Activated naive CD4-positive, alpha-beta T cell treated with anti-CD3 and anti-CD28 coated beads for 36 hours (primary cell): ENCODE results near the gene REG4. TPM values are rescaled to one million over a fixed set of nuclear protein-coding genes. Genes with fewer than 3 reads are reported as not detected.

ENCODE experiments used
- CTCF ChIA-PET: fragments of 350-600 bp; sonication (Branson Sonifier 250); formaldehyde crosslinking; loops from one replicate; lab custom pipeline; 2021; ENCODE audit warnings: antibody characterized with exemption; lab: Charles Lee
- DNase-seq: peaks from one replicate; pipeline ENCODE4 v3.0.0-alpha.2; 2020
- H3K27ac Mint-ChIP-seq: one replicate; pipeline ENCODE4 v1.8.0; 2021; ENCODE audit warnings: mild to moderate bottlenecking, mixed read lengths
- H3K27me3 Mint-ChIP-seq: one replicate; pipeline ENCODE4 v1.8.0; 2021; ENCODE audit warnings: low read depth, mixed read lengths
- H3K36me3 Mint-ChIP-seq: one replicate; pipeline ENCODE4 v1.8.0; 2021; ENCODE audit warnings: low read depth, mixed read lengths
- H3K4me1 Mint-ChIP-seq: one replicate; pipeline ENCODE4 v1.8.0; 2021; ENCODE audit warnings: low read depth, mixed read lengths
- H3K4me3 Mint-ChIP-seq: one replicate; pipeline ENCODE4 v1.8.0; 2021; ENCODE audit warnings: mild to moderate bottlenecking, moderate library complexity, mixed read lengths
- H3K9me3 Mint-ChIP-seq: one replicate; pipeline ENCODE4 v1.8.0; 2021; ENCODE audit warnings: mixed read lengths
- intact Hi-C: fragments of 100-400 bp; cut with micrococcal nuclease; formaldehyde crosslinking; loops from one replicate; pipeline ENCODE4 v1.15.1; 2023
- total RNA-seq, 2 experiments: library from RNA; stranded (reverse); gene quantifications; one replicate each; pipeline ENCODE4 v1.2.3, GENCODE V29; 2021

Gene REG4
- total RNA-seq, 2 experiments from 2014 or later = 0.64 to 1.0 TPM

DNA sequence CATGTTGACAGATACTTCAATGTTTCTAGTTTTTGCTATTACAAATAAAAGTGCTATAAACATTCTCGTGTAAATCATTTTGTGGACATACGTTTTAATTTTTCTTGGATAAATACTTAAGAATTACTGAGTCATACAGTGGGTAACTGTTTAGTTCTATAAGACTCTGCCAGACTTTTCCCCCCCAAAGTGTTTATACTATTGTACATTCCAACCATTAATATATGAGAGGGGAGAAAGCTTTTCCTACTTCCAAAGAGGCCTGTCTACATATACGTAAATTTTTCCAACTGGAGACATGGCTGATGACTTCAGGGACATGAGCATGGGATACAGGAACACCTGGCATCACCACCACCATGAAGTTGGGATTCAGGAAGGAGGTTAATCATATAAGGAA lies 17.0 kb upstream of the REG4 start:
- no peaks in the 10 kb centered on the region for H3K4me1 Mint-ChIP-seq
- intact Hi-C loops = no loop called here
- DNase-seq = no peak
- peaks cover 2% of the 10 kb centered on the region for H3K9me3 Mint-ChIP-seq
- no peak overlapping the region for H3K4me3 Mint-ChIP-seq
- no peaks in the 10 kb centered on the region for H3K36me3 Mint-ChIP-seq
- no peak overlapping the region for H3K27ac Mint-ChIP-seq
- H3K27me3 Mint-ChIP-seq = peaks cover 7% of the 10 kb centered on the region
- CTCF ChIA-PET = interaction anchor here (3.2 kb wide), 1 partner anchor 19 kb away, joined by 8 read pairs; no protein-coding TSS in a partner anchor

DNA sequence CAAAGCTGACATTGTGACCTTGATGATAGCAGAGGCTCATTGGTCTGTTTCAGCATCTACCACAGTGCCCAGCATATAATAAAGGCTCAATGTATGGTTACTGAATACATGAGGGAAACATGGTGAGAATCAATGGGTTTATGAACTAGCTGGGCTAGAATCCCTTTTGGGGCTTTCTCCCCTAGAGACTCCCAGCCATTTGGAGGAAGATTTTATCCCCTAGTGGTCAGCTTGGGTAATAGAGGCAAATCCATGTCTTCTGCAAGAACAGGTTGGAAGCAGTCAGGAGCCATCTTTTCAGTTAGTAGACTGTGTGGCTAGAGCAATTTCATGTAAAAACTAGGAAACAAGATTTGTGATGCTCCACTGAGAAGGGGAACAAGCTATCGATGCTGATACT lies 15.8 kb upstream of the REG4 start:
- no peaks in the 10 kb centered on the region for H3K4me1 Mint-ChIP-seq
- intact Hi-C loops = no loop called here
- H3K9me3 Mint-ChIP-seq = peaks cover 2% of the 10 kb centered on the region
- H3K4me3 Mint-ChIP-seq = no peak overlapping the region
- no peak for DNase-seq
- H3K27ac Mint-ChIP-seq = no peak overlapping the region
- H3K36me3 Mint-ChIP-seq = no peaks in the 10 kb centered on the region
- CTCF ChIA-PET = interaction anchor here (0.9 to 3.2 kb wide), 3 partner anchors 12 to 141 kb away, joined by 3 to 8 read pairs (median 3); no protein-coding TSS in a partner anchor
- H3K27me3 Mint-ChIP-seq = peaks cover 10% of the 10 kb centered on the region

DNA sequence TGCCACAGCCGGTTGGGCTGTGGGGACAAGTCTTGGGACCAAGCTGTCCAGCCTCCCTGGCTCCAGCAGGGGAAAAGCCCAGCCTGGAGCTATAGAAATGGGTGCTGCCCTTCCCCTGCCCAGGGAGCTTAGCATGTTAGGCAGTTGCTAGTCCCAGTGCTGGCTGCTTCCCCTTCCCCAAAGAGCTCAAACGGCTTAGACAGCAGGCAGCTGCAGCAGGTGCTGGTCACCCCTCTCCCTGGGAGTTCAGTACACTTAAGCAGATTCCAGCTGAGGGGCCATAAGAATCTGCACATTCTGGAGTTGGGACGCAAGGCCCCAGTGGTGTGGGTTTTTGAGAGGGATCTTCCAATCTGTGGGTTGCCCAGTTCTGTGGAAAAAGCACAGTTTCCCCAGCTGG lies 11.1 kb upstream of the REG4 start:
- no peak for DNase-seq
- Mint-ChIP-seq H3K27ac (no peak overlapping the region), H3K9me3 (no peaks in the 10 kb centered on the region), H3K27me3 (peaks cover 9% of the 10 kb centered on the region), H3K4me1 (no peaks in the 10 kb centered on the region), H3K36me3 (no peaks in the 10 kb centered on the region), H3K4me3 (no peak overlapping the region)
- CTCF ChIA-PET = no interaction called here
- intact Hi-C loops = no loop called here

DNA sequence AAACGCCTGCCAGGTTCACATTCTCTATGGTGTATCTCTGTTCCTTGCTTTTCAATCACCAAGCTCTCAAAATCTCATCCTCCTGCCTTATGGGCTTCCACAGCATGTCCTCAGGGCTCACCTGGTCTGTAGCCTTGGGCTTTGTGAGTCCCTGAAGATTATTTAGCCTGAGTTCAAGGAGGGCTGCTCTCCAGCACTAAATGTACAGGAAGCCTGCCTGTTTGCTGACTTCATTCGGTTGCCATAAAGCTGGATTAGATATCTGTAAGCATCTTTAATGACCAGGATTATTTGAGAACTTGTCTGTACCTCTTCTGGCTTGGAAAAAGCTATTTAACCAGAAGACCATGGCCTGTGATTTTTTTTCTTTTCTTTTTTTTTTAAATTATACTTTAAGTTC lies 6.9 kb upstream of the REG4 start:
- Mint-ChIP-seq H3K4me1 (no peaks in the 10 kb centered on the region), H3K9me3 (no peaks in the 10 kb centered on the region), H3K36me3 (no peaks in the 10 kb centered on the region), H3K27me3 (peaks cover 6% of the 10 kb centered on the region), H3K27ac (no peak overlapping the region), H3K4me3 (no peak overlapping the region)
- CTCF ChIA-PET = interaction anchor here (1.5 kb wide), 1 partner anchor 9 kb away, joined by 4 read pairs; no protein-coding TSS in a partner anchor
- DNase-seq = no peak
- intact Hi-C loops = no loop called here

DNA sequence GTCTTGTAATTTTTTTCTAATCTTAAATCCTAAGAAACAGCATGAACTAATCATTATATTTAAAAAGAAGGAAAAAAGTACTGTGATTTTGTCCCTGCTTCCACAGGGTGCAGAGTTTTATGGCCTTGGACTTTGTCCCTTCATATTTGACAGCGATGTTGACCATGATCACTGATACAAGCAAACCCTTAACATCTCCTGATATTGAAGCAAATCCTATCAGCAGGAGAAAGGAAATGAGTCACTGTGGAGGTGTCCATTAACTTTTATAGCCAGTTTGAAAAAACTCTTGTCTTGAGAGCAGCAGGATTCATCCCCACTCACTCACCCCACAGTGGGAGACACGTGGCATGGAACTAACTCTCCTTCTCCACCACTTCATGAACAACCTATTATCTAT lies 5.1 kb upstream of the REG4 start:
- Mint-ChIP-seq H3K36me3 (no peaks in the 10 kb centered on the region), H3K4me1 (no peaks in the 10 kb centered on the region), H3K27ac (no peak overlapping the region), H3K27me3 (peaks cover 3% of the 10 kb centered on the region), H3K4me3 (no peak overlapping the region), H3K9me3 (no peaks in the 10 kb centered on the region)
- intact Hi-C loops = no loop called here
- CTCF ChIA-PET = no interaction called here
- DNase-seq = no peak

DNA sequence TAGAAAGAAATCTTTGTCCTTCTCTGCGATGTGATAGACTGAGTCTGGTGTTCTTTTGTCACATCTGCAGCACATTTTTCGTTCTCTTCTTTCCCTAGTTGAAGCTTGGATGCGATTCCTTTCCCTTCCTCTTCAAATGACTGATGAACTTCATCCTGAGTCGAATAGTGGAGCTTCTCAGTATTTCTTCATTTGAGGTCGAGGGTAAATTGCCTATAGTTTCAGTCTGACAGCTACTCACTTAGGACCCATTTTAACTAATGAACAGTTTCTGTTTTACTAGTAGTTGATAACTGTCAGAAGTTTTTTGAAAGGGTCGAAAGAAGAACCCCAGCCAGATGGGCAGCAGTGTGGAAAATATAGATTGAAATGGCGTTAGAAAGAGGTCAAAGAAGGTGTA lies 4.7 kb upstream of the REG4 start:
- H3K9me3 Mint-ChIP-seq = no peaks in the 10 kb centered on the region
- H3K27me3 Mint-ChIP-seq = peaks cover 3% of the 10 kb centered on the region
- no peak for DNase-seq
- CTCF ChIA-PET = interaction anchor here (0.7 to 1.1 kb wide), 2 partner anchors 9 to 70 kb away, joined by 3 to 4 read pairs; no protein-coding TSS in a partner anchor
- H3K4me3 Mint-ChIP-seq = no peak overlapping the region
- intact Hi-C loops = no loop called here
- no peaks in the 10 kb centered on the region for H3K36me3 Mint-ChIP-seq
- no peaks in the 10 kb centered on the region for H3K4me1 Mint-ChIP-seq
- no peak overlapping the region for H3K27ac Mint-ChIP-seq

DNA sequence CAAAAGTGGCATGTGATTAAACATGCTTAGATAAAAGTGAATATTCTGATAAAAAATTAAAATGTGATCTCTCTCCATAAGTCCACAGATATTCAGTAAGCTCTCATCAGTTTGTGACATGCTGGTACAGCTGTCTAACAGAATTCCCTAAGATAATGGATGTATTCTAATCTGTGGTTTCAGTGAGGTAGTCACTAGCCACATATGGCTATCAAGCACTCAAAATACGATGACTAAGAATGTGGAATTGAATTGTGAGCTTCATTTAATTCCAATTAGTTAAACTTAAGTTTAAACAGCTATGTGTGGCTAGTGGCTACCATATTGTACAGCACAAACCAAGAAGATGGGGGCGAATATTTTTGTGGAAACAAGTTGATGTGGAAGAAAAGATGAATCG lies 4.1 kb upstream of the REG4 start:
- Mint-ChIP-seq H3K4me1 (no peaks in the 10 kb centered on the region), H3K27me3 (peaks cover 3% of the 10 kb centered on the region), H3K36me3 (no peaks in the 10 kb centered on the region), H3K27ac (no peak overlapping the region), H3K4me3 (no peak overlapping the region), H3K9me3 (no peaks in the 10 kb centered on the region)
- intact Hi-C loops = no loop called here
- DNase-seq = no peak
- CTCF ChIA-PET = interaction anchor here (0.7 to 1.1 kb wide), 2 partner anchors 10 to 70 kb away, joined by 3 to 4 read pairs; no protein-coding TSS in a partner anchor

DNA sequence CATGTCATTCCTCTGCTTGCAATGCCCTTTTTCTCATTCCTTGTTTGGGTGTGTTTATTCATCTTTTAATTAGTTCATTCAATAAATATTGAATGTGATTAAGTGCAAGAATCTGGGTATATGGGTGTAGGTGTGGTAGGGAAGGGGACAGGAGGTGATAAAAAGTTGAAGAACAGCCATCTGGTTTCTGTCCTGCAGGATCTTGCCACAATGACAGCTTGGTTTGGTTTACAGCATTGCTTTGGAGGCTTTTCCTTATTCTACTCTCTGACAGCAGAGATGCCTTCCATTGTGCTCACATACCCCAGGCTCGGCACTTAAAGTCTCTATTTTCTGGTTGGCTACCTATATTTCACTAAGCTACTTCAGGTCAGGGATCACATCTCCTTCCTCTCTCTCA lies 3.0 kb upstream of the REG4 start:
- CTCF ChIA-PET = no interaction called here
- Mint-ChIP-seq H3K27ac (no peak overlapping the region), H3K4me1 (peaks cover under 1% of the 10 kb centered on the region), H3K9me3 (no peaks in the 10 kb centered on the region), H3K27me3 (peaks cover 3% of the 10 kb centered on the region), H3K4me3 (no peak overlapping the region), H3K36me3 (no peaks in the 10 kb centered on the region)
- DNase-seq = no peak
- intact Hi-C loops = no loop called here

DNA sequence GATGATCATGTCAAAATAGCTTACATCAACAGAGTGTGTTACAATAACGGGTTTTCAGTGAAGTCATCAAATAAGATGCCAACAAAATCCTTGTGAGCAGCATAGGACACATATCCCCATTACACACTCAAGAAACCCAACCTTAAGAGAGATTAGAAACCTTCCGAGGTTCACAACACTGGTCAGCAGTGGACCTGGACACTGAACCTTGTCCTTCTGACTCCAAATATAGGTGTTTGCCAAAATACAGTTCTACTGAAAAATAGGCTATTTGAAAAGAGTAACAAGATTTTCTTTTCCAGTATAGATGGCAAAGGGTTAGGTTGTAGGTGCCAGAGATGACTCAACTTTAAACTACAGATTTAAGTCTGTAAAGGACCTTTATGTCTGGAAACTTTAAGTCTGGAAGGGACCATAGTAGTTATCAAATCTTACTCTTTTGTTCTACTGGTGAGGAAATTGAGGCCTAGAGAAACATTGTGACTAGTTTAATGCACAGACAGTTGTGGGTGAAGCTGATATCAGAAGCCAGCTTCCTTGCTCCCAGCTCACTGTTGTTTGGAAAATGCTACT lies 811 bp upstream of the REG4 start:
- CTCF ChIA-PET = no interaction called here
- peaks cover 3% of the 10 kb centered on the region for H3K4me1 Mint-ChIP-seq
- no peaks in the 10 kb centered on the region for H3K9me3 Mint-ChIP-seq
- no peak for DNase-seq
- H3K36me3 Mint-ChIP-seq = no peaks in the 10 kb centered on the region
- intact Hi-C loops = no loop called here
- no peak overlapping the region for H3K27ac Mint-ChIP-seq
- peaks cover 5% of the 10 kb centered on the region for H3K27me3 Mint-ChIP-seq
- no peak overlapping the region for H3K4me3 Mint-ChIP-seq

DNA sequence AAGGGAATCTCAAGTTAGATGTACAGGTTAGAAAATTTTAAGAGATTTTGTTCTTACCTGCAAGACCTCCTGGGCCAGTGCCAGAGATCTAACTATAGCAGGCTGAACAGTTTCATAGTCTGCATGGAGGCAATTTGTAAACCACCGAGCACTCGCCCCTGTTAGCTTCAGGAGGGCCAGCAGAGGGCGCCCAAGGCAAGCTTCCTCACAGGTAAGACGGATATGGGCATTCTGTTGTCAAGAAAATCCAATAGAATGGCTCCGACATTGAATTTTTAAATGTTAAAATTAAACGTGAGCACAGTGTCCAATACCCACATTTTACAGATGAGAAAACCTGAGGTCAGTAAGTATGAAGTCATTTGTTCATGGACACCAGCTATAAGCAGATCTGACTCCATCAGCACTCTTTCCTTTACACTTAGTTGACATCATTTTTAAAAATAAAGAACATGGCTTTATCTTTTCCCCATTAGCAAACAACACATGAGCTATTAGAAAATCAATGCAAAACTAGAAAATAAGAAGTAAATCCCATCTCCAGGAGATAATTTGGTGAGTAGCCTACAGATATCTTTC lies 2.2 kb downstream of the REG4 start:
- DNase-seq = peak; percentile 82
- intact Hi-C loops = loop anchor here (1.0 to 5.0 kb wide), 3 partner anchors 63 to 197 kb away; no protein-coding TSS in a partner anchor
- Mint-ChIP-seq H3K4me3 (no peak overlapping the region), H3K4me1 (peaks cover 3% of the 10 kb centered on the region), H3K9me3 (no peaks in the 10 kb centered on the region), H3K27ac (no peak overlapping the region), H3K27me3 (peaks cover 2% of the 10 kb centered on the region), H3K36me3 (no peaks in the 10 kb centered on the region)
- CTCF ChIA-PET = interaction anchor here (0.5 to 2.7 kb wide), 23 partner anchors 9 to 180 kb away, joined by 3 to 15 read pairs (median 5); partner anchors contain the start of gene ZNF697

DNA sequence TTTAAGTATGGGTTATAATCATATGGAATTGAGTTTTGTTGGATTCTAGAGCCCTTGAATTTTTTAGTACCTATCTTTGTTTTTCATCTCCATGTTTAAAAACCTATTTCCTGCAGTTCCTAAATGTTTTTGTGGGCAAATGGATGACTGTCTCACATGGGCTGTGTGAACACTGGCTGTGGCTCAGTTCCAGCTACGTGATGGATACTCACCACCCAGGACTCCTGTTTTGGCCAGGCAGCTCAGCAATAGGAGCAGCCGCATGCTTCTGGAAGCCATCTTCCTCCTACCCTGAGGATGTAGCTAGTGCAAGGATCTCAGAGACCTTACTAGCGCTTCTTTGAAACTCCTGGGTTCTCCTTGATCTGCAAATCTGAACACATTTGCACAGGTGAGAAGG lies 2.8 kb downstream of the REG4 start:
- Mint-ChIP-seq H3K4me1 (peaks cover 3% of the 10 kb centered on the region), H3K27me3 (peaks cover 2% of the 10 kb centered on the region), H3K9me3 (no peaks in the 10 kb centered on the region), H3K4me3 (no peak overlapping the region), H3K36me3 (no peaks in the 10 kb centered on the region), H3K27ac (no peak overlapping the region)
- intact Hi-C loops = loop anchor here (5.0 kb wide), 2 partner anchors 64 to 196 kb away; no protein-coding TSS in a partner anchor
- no peak for DNase-seq
- CTCF ChIA-PET = interaction anchor here (0.6 to 2.7 kb wide), 19 partner anchors 9 to 1231 kb away, joined by 3 to 15 read pairs (median 5); no protein-coding TSS in a partner anchor

DNA sequence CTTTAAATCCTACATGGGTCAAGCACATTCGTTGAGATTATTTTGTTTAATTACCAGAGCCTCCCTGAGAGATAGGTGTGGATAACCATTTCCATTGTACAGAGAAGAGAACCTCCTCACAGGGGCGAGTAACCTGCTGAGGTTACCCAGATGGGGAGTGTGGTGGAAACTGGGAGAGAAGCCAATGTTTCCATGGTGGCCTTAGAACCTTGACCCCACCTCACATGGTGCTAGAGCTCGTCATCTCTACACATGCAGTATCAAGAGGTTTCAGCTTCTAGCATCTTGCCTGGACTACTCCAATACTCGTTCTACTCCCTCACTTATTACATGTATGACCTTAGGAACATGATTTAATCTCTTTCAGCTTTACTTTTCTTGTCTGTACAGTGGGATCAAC lies 4.8 kb downstream of the REG4 start:
- intact Hi-C loops = loop anchor here (5.0 kb wide), 2 partner anchors 66 to 194 kb away; no protein-coding TSS in a partner anchor
- CTCF ChIA-PET = interaction anchor here (1.0 to 1.4 kb wide), 2 partner anchors 15 to 62 kb away, joined by 3 read pairs; no protein-coding TSS in a partner anchor

More for the DNA sequence above, 4.8 kb downstream of the REG4 start:
- Mint-ChIP-seq H3K36me3 (no peaks in the 10 kb centered on the region), H3K27ac (no peak overlapping the region), H3K9me3 (no peaks in the 10 kb centered on the region), H3K4me3 (no peak overlapping the region), H3K4me1 (peaks cover 3% of the 10 kb centered on the region), H3K27me3 (peaks cover 2% of the 10 kb centered on the region)
- no peak for DNase-seq
